Measurements from ENCODE around the gene AGRN. TPM values are rescaled to one million over a fixed set of nuclear protein-coding genes. Genes with fewer than 3 reads are reported as not detected.

Gene AGRN
- total and polyA plus RNA-seq, 2 of the 4 experiments (the other 2 are of a cell fraction) = 8.1 to 115 TPM

DNA sequence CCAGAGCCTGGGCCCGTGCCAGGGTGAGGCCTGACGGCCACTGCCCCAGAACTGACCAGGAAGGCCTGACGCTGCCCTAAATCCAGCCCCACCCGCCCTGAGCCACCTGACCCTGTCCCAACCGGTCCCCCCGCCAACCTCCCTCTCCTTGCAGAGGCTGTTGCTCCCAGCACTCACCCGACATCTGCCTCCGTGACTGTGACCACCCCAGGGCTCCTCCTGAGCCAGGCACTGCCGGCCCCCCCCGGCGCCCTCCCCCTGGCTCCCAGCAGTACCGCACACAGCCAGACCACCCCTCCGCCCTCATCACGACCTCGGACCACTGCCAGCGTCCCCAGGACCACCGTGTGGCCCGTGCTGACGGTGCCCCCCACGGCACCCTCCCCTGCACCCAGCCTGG, 26.3 kb downstream of the AGRN start:
- Histone ChIP-seq H3K79me1 (ENCODE audit: low read depth in 1 of 2, low read length in 2 of 2) (peaks cover 0 to 13% of the 10 kb centered on the region in 2 experiments; a peak in 1 of 4 replicates), H3K9me1 (ENCODE audit: insufficient read depth, low read length) (no peaks in the 10 kb centered on the region), H3K27ac (ENCODE audit: insufficient read depth, low read length) (no peak overlapping the region), H3K14ac (replicated peaks; ENCODE audit: low read depth, low read length) (no peak overlapping the region), H3K23ac (ENCODE audit: low read depth, low read length) (no peak overlapping the region), H4K91ac (ENCODE audit: insufficient read depth, low read depth, low read length) (no peak overlapping the region), H4K5ac (ENCODE audit: low read depth, low read length) (no peak overlapping the region), H2BK5ac (ENCODE audit: low read depth, low read length, poor library complexity, severe bottlenecking) (no peak overlapping the region), H2AFZ (replicated peaks; ENCODE audit: low read length, poor library complexity) (no peak overlapping the region), H3K4ac (ENCODE audit: low read depth, low read length) (no peak overlapping the region), H2BK120ac (ENCODE audit: low read depth, low read length) (no peak overlapping the region), H3K18ac (ENCODE audit: low read depth, low read length) (no peak overlapping the region), H4K20me1 (ENCODE audit: insufficient read depth, low read length) (peaks cover 9% of the 10 kb centered on the region), H2BK15ac (ENCODE audit: low read depth, low read length) (no peak overlapping the region), H3K4me2 (ENCODE audit: low read depth, low read length) (no peak overlapping the region), H3K9ac (ENCODE audit: low read depth, low read length) (no peak overlapping the region), H3K4me1 (ENCODE audit: control insufficient read depth, insufficient read depth, low read length) (no peaks in the 10 kb centered on the region), H3K9me3 (ENCODE audit: control insufficient read depth, insufficient read depth, low read length) (no peaks in the 10 kb centered on the region), H3K56ac (ENCODE audit: extremely low read depth, insufficient read depth, low read length) (no peak overlapping the region), H2BK20ac (ENCODE audit: low read depth, low read length) (no peak overlapping the region), H4K8ac (ENCODE audit: low read depth in 2 of 2, low read length in 2 of 2) (no peak overlapping the region), H2AK9ac (replicated peaks; ENCODE audit: low read depth, low read length, poor library complexity) (no peak overlapping the region), H3K27me3 (ENCODE audit: control insufficient read depth, insufficient read depth, low read length) (no peaks in the 10 kb centered on the region), H2AK5ac (ENCODE audit: low read depth, low read length) (no peak overlapping the region), H3K36me3 (ENCODE audit: control insufficient read depth, insufficient read depth, low read length) (peaks cover 69% of the 10 kb centered on the region), H3K4me3 (ENCODE audit: insufficient read depth, low read depth, low read length) (no peak overlapping the region)
- dilution Hi-C loops (cut with HindIII; ENCODE audit: low sequenced_read_pairs, unreplicated experiment) = no loop called here
- intact Hi-C loops (cut with micrococcal nuclease) = no loop called here
- no TSS peak for BruUV-seq (replicated peaks)
- 95% methylated on average over 13 of the region's 20 CpGs; no CpG with 5 or more reads in 1 of the 2 experiments for WGBS, 2 experiments (ENCODE audit: extremely low coverage in 2 of 2, insufficient read length in 1 of 2)
- POLR2A ChIA-PET (ENCODE audit: unreplicated experiment) = no interaction called here
- in situ Hi-C loops (cut with MboI; ENCODE audit: low sequenced_read_pairs) = no loop called here
- no peak for ATAC-seq (ENCODE audit: low read depth)
- CTCF ChIA-PET = no interaction called here
- TF ChIP-seq SMC3 (IDR thresholded peaks at IDR 0.05; ENCODE audit: low read depth, low read length) = no peak
- TF ChIP-seq, protein P1, sequence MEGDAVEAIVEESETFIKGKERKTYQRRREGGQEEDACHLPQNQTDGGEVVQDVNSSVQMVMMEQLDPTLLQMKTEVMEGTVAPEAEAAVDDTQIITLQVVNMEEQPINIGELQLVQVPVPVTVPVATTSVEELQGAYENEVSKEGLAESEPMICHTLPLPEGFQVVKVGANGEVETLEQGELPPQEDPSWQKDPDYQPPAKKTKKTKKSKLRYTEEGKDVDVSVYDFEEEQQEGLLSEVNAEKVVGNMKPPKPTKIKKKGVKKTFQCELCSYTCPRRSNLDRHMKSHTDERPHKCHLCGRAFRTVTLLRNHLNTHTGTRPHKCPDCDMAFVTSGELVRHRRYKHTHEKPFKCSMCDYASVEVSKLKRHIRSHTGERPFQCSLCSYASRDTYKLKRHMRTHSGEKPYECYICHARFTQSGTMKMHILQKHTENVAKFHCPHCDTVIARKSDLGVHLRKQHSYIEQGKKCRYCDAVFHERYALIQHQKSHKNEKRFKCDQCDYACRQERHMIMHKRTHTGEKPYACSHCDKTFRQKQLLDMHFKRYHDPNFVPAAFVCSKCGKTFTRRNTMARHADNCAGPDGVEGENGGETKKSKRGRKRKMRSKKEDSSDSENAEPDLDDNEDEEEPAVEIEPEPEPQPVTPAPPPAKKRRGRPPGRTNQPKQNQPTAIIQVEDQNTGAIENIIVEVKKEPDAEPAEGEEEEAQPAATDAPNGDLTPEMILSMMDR (conservative IDR thresholded peaks at IDR 0.05; ENCODE audit: low read depth, low read length) = no peak
- TF ChIP-seq FOS (IDR thresholded peaks at IDR 0.05; ENCODE audit: low read depth, low read length) = no peak
- TF ChIP-seq, protein P2, sequence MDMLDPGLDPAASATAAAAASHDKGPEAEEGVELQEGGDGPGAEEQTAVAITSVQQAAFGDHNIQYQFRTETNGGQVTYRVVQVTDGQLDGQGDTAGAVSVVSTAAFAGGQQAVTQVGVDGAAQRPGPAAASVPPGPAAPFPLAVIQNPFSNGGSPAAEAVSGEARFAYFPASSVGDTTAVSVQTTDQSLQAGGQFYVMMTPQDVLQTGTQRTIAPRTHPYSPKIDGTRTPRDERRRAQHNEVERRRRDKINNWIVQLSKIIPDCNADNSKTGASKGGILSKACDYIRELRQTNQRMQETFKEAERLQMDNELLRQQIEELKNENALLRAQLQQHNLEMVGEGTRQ (IDR thresholded peaks at IDR 0.05; ENCODE audit: low read depth, low read length) = no peak
- no peak for TF ChIP-seq NFE2L2 (IDR thresholded peaks at IDR 0.05; ENCODE audit: low read depth, low read length)
- TF ChIP-seq MXI1 (IDR thresholded peaks at IDR 0.05; ENCODE audit: borderline replicate concordance, low read depth, low read length) = no peak
- no peak for TF ChIP-seq MAZ (IDR thresholded peaks at IDR 0.05; ENCODE audit: borderline replicate concordance, low read depth, low read length)
- no peak for DNase-seq

All from IMR-90 (cell line).